GM12891 (cell line): ENCODE results near the gene KCNG3.
A peak's percentile ranks its signal among the peaks of the same experiment; 100 is the strongest.

Experiments
- DNase-seq: peaks from one replicate; pipeline ENCODE4 v3.0.0; 2011; ENCODE audit warnings: low spot score; ENCODE audit not compliant: insufficient read length
- FAIRE-seq: peaks from 2 replicates; lab custom pipeline; 2011; peaks lifted over from hg19 to GRCh38; lab: Jason Lieb, UNC
- PAX5 ChIP-seq: IDR thresholded peaks from 2 replicates; pipeline ENCODE4 v1.6.1; 2011; ENCODE audit warnings: low read length, moderate library complexity, mild to moderate bottlenecking; ENCODE audit not compliant: insufficient read depth, severe bottlenecking
- POLR2A ChIP-seq: IDR thresholded peaks from 2 replicates; pipeline ENCODE4 v1.6.1; 2011; ENCODE audit warnings: low read depth, low read length, control low read depth
- POLR2AphosphoS5 ChIP-seq: IDR thresholded peaks from 2 replicates; pipeline ENCODE4 v1.6.1; 2011; ENCODE audit warnings: low read depth, low read length, control low read depth
- POU2F2 ChIP-seq: IDR thresholded peaks from 2 replicates; pipeline ENCODE4 v1.6.1; 2011; ENCODE audit warnings: low read depth, mild to moderate bottlenecking, control low read depth, low read length, moderate library complexity
- SPI1 ChIP-seq: IDR thresholded peaks from 2 replicates; pipeline ENCODE4 v1.6.1; 2011; ENCODE audit warnings: low read depth, low read length, control low read depth
- TAF1 ChIP-seq: IDR thresholded peaks from 2 replicates; pipeline ENCODE4 v1.6.1; 2011; ENCODE audit warnings: low read depth, low read length, control low read depth

The KCNG3 gene

DNA sequence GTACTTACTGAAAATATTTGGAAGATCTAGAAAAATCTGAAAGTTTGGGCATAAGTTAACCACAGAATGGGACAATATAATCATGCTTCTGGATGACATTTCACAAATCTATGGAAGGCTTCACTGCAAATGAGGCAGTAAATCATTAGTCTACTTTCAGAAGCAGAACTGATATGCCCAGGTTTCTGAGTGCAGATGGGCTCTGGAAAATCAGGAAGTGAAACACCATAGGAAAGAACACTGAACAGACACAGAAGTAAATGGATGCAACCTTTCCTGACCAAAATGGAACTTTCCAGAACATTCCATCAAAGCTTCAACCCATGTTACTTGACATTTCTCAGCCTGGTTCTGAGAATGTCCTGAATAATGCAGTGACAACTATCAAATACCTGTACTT, 55.1 kb downstream of the KCNG3 start:
- TF ChIP-seq SPI1 = peak; percentile 60
- no peak for TF ChIP-seq PAX5
- no peak for TF ChIP-seq TAF1
- no peak for FAIRE-seq
- no peak for DNase-seq

DNA sequence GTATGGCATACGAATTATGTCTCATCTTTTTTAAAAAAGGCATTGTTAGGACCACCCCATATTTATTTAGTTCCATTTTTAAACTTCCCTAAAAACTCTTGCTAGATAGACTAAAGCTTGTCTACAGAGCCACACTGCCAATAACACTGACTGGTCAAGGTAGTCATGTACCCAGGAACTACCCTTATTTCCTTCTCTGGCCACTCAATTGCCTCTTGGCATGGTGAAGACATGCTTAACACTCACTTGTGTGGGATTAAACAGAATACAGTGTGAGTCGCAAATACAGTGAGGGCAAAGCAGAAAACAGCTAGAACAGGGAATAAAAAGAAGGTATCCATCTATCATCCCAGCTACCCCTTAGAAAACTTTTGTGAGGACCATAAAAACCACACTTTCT, 57.4 kb downstream of the KCNG3 start:
- DNase-seq (no peak), FAIRE-seq (no peak)
- TF ChIP-seq PAX5 (no peak), POLR2A (no peak), TAF1 (no peak), SPI1 (no peak), POLR2AphosphoS5 (no peak), POU2F2 (no peak)

DNA sequence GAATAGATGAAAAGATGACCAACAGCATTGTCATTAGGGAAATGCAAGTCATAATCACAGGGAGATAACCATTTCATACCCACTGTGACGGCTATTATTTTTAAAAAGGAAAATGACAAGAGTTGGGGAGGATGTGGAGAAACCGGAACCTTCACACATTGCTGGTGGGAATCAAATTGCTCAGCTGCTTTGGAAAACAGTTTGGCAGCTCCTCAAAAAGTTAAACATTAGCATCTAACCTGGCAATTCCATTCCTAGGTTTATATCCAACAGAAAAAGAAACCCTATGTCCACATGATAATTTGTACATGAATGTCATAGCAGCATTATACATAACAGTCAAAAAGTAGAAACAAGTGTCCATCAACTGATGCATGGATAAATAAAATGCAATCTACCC, 58.2 kb downstream of the KCNG3 start:
- FAIRE-seq = no peak
- TF ChIP-seq POLR2AphosphoS5 (no peak), POLR2A (no peak), PAX5 (no peak), SPI1 (no peak), POU2F2 (no peak), TAF1 (no peak)
- no peak for DNase-seq

DNA sequence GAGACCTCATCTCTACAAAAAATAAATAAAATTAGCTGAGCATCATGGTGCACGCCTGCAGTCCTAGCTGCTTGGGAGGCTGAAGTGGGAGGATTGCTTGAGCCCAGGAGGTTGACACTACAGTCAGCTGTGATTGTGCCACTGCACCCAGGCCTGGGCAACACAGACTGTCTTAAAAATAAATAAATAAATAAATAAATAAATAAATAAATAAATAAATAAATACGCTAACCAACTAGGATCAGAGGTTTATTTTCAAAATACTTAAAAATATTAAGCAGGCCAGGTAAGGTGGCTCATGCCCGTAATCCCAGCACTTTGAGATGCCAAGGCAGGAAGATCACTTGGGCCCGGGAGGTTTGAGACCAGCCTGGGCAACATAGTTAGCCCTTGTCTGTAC, 63.6 kb downstream of the KCNG3 start:
- no peak for DNase-seq
- no peak for FAIRE-seq
- no peak for TF ChIP-seq POLR2AphosphoS5
- TF ChIP-seq SPI1 = no peak
- TF ChIP-seq POU2F2 = no peak
- TF ChIP-seq POLR2A = no peak
- TF ChIP-seq TAF1 = no peak
- TF ChIP-seq PAX5 = no peak

DNA sequence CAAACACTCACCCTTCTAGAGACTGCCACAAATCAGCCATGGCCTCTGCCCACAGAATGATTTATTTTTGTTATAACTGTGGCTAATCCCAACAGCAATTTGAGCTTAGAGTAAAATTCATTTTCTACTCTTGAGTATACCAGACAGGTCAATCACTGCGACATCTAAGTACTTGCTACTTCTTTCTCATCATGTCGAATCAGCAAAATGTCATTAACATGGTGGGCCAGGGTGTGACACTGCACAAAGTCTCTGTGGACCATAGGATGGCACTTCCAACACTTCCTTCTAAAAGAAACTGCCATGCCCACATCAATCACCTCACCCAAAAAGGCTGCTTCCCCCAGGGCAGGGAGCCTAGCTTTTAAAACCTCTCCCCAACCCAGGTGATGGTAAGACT, 64.4 kb downstream of the KCNG3 start:
- no peak for TF ChIP-seq PAX5
- TF ChIP-seq POLR2AphosphoS5 = no peak
- no peak for TF ChIP-seq POLR2A
- no peak for TF ChIP-seq POU2F2
- no peak for TF ChIP-seq TAF1
- TF ChIP-seq SPI1 = no peak
- FAIRE-seq (no peak), DNase-seq (no peak)

DNA sequence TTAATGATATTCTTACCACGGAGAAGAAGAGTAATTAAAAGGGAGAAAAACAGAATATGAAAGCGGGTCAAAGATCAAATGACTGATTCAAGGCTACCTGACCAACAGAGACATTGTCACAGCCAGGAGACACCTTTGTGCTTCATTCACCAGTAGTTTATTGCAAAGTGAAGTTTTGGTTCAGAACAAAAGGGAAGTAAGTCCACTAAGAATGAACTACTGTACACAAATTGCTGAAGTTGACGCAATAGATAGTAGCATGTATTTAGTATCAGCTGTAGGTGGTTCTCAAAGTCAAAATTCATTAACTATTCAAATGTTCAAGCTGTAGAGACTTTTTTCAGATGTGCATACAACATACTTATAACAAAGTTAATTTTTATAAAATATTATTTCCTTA, 68.1 kb downstream of the KCNG3 start:
- DNase-seq = no peak
- TF ChIP-seq POU2F2 (no peak), PAX5 (no peak), POLR2AphosphoS5 (no peak), POLR2A (no peak), TAF1 (no peak), SPI1 (no peak)
- FAIRE-seq = no peak

DNA sequence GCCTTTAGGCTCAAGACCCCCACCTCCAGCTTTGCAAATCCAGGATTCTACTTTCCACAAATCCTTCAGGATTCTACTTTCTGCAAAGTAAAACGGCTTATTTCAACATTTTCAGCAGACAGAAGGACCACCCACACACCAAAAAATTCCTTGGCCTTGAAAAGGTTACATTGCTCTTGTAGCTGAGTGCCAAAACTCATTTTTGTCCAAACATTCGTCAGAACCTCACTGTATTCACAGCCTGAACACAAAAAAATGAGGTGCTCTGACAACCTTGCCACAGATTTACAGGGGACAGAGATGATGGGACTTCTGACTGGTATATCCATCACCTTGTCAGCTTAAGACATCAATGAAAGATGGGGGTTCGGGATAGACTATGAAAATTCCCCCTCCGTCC, 69.7 kb downstream of the KCNG3 start:
- DNase-seq (no peak), FAIRE-seq (no peak)
- no peak for TF ChIP-seq SPI1
- TF ChIP-seq TAF1 = no peak
- no peak for TF ChIP-seq PAX5
- no peak for TF ChIP-seq POU2F2
- no peak for TF ChIP-seq POLR2A
- no peak for TF ChIP-seq POLR2AphosphoS5

DNA sequence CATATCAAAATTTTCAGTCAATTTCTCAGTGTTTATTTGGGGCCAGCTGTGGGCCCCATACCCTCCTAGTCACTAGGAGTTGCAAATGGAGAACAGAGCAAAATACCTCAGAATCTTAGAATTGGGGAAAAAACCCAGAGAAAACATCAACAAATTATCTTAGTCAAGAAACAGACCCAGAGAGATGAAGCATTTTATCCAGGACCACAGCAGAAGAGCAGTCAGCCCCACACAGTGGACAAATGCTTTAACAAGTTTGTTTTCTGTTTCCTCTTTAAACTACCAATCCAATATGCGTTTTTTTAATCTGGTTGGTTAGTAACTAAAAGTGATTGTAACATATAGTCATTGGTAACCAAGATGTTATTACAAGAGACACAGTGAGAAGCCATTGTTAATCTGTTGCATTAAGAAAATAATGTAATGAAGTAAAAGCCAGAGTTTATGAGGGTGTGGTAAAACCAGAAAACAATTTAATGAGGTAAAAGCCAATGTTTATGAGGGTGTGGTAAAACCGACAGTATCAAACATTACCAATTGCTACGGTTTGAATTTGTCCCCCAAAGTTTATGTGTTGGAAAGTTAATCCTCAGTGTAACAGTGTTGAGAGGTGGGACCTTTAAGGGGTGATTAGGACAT, 72.1 kb downstream of the KCNG3 start:
- TF ChIP-seq POLR2A = no peak
- no peak for TF ChIP-seq POU2F2
- TF ChIP-seq PAX5 = no peak
- TF ChIP-seq SPI1 = no peak
- no peak for TF ChIP-seq TAF1
- no peak for TF ChIP-seq POLR2AphosphoS5
- FAIRE-seq (no peak), DNase-seq (no peak)

DNA sequence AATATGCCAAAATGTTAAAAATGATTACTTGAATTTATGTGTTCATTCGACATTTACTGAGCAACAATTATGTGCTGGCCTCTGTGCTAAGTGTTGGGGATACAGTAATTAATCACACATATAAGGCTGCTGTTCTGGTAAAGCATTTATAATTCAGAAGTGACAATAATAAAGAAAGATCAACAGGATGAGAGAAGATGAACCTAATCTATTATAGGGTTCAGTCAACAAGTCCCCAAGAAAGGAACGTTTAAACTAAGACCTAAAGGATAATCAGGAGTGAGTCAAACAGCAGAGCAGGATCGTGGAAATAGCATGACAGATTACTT, 72.7 kb downstream of the KCNG3 start:
- FAIRE-seq = no peak
- TF ChIP-seq POU2F2 = no peak
- no peak for TF ChIP-seq TAF1
- TF ChIP-seq POLR2A = no peak
- no peak for TF ChIP-seq POLR2AphosphoS5
- no peak for TF ChIP-seq PAX5
- no peak for TF ChIP-seq SPI1
- DNase-seq = no peak

DNA sequence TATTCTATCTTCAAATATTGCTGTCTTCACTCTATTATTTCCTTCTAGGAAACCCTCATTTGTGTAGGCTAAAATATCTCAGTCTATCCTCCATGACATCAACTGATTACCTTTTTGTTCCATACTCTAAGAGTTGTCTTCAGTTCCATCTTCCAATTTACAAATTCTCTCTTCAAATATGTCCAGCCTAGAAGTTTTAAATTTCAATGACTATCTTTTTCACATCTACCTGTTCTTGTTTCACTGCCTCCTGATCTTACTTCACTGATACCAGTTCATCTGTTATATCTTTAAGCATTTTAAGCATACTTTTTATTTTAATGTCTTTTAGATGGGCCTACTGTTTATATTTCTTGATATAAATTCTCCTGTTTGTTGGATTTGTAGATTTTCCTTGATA, 79.1 kb downstream of the KCNG3 start:
- TF ChIP-seq POU2F2 = no peak
- TF ChIP-seq POLR2A = no peak
- no peak for TF ChIP-seq TAF1
- no peak for TF ChIP-seq POLR2AphosphoS5
- TF ChIP-seq SPI1 = no peak
- no peak for TF ChIP-seq PAX5
- FAIRE-seq = no peak
- no peak for DNase-seq
